Panc1 (cell line): ENCODE data around the gene CCDC61.

Experiments used
- POLR2AphosphoS5 ChIP-seq: IDR thresholded peaks from 2 replicates; pipeline ENCODE4 v1.6.1; 2012; ENCODE audit warnings: mild to moderate bottlenecking, low read depth, low read length, moderate library complexity
- TCF7L2 ChIP-seq: IDR thresholded peaks from 2 replicates; pipeline ENCODE4 v1.6.1; 2011; ENCODE audit warnings: mild to moderate bottlenecking, low read depth, low read length, inconsistent platforms
- TF ChIP-seq, protein P1 (sequence below): fragments of 450-650 bp; IDR thresholded peaks from 2 replicates; pipeline ENCODE4 v1.5.1; 2017; ENCODE audit warnings: mild to moderate bottlenecking
- TF ChIP-seq, protein P2 (sequence below), 2 experiments: IDR thresholded peaks; 2 replicates each; pipeline ENCODE4 v1.6.1; 2011 to 2012; ENCODE audit warnings: low read depth in 2 of 2, control low read depth in 1 of 2, low read length in 1 of 2, mild to moderate bottlenecking in 1 of 2, moderate library complexity in 1 of 2; ENCODE audit not compliant: insufficient read depth in 1 of 2

DNA sequence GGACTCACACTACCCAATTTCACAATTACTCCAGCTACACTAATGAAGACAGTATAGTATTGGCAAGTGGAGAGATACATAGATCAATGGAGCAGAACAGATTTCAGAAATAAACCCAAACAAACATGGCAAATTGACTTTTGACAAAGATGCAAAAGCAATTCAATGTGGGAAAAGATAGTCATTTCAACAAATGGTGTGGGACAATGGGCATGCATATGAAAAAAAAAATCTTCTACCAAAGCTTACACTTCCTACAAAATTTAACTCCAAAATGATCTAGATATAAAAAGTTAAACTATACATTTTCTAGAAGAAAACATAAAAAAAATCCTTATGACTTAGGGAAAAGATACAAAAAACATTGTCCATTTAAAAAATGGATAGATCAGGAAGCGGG is 48.3 kb downstream of the CCDC61 start:
- TF ChIP-seq, protein P1, sequence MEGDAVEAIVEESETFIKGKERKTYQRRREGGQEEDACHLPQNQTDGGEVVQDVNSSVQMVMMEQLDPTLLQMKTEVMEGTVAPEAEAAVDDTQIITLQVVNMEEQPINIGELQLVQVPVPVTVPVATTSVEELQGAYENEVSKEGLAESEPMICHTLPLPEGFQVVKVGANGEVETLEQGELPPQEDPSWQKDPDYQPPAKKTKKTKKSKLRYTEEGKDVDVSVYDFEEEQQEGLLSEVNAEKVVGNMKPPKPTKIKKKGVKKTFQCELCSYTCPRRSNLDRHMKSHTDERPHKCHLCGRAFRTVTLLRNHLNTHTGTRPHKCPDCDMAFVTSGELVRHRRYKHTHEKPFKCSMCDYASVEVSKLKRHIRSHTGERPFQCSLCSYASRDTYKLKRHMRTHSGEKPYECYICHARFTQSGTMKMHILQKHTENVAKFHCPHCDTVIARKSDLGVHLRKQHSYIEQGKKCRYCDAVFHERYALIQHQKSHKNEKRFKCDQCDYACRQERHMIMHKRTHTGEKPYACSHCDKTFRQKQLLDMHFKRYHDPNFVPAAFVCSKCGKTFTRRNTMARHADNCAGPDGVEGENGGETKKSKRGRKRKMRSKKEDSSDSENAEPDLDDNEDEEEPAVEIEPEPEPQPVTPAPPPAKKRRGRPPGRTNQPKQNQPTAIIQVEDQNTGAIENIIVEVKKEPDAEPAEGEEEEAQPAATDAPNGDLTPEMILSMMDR = no peak
- TF ChIP-seq POLR2AphosphoS5 (no peak), TCF7L2 (no peak)
- TF ChIP-seq, protein P2, sequence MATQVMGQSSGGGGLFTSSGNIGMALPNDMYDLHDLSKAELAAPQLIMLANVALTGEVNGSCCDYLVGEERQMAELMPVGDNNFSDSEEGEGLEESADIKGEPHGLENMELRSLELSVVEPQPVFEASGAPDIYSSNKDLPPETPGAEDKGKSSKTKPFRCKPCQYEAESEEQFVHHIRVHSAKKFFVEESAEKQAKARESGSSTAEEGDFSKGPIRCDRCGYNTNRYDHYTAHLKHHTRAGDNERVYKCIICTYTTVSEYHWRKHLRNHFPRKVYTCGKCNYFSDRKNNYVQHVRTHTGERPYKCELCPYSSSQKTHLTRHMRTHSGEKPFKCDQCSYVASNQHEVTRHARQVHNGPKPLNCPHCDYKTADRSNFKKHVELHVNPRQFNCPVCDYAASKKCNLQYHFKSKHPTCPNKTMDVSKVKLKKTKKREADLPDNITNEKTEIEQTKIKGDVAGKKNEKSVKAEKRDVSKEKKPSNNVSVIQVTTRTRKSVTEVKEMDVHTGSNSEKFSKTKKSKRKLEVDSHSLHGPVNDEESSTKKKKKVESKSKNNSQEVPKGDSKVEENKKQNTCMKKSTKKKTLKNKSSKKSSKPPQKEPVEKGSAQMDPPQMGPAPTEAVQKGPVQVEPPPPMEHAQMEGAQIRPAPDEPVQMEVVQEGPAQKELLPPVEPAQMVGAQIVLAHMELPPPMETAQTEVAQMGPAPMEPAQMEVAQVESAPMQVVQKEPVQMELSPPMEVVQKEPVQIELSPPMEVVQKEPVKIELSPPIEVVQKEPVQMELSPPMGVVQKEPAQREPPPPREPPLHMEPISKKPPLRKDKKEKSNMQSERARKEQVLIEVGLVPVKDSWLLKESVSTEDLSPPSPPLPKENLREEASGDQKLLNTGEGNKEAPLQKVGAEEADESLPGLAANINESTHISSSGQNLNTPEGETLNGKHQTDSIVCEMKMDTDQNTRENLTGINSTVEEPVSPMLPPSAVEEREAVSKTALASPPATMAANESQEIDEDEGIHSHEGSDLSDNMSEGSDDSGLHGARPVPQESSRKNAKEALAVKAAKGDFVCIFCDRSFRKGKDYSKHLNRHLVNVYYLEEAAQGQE (IDR thresholded peaks at IDR 0.05; ENCODE audit: insufficient read depth in 1 of 2, low read depth in 2 of 2, low read length in 1 of 2) = no peak
